Stomach smooth muscle (tissue), 2 donors: ENCODE measurements around the gene SMG7.

ENCODE experiments used
- H3K27ac ChIP-seq: one replicate; pipeline ENCODE4 v1.7.0; 2013; ENCODE audit warnings: mild to moderate bottlenecking, low read length, inconsistent platforms
- H3K27me3 ChIP-seq, 2 donors: one replicate each; pipeline ENCODE4 v1.7.0; 2013; ENCODE audit warnings: low read length in 2 of 2; ENCODE audit not compliant: insufficient read depth in 2 of 2, control insufficient read depth in 1 of 2
- H3K36me3 ChIP-seq, 2 donors: one replicate each; pipeline ENCODE4 v1.7.0; 2013; ENCODE audit warnings: low read length in 2 of 2; ENCODE audit not compliant: control insufficient read depth in 2 of 2, insufficient read depth in 2 of 2
- H3K4me1 ChIP-seq: one replicate; pipeline ENCODE4 v1.7.0; 2013; ENCODE audit warnings: low read length; ENCODE audit not compliant: control insufficient read depth, insufficient read depth
- H3K4me3 ChIP-seq, 2 donors: one replicate each; pipeline ENCODE4 v1.7.0; 2013; ENCODE audit warnings: low read length in 2 of 2
- H3K9ac ChIP-seq, 2 donors: one replicate each; pipeline ENCODE4 v1.7.0; 2013; ENCODE audit warnings: low read length in 2 of 2, mild to moderate bottlenecking in 1 of 2
- H3K9me3 ChIP-seq, 2 donors: one replicate each; pipeline ENCODE4 v1.7.0; 2013; ENCODE audit warnings: low read length in 2 of 2; ENCODE audit not compliant: control insufficient read depth in 2 of 2
- donor health status: healthy.
- donor health status: Pancreatic carcinoma.

Gene SMG7

DNA sequence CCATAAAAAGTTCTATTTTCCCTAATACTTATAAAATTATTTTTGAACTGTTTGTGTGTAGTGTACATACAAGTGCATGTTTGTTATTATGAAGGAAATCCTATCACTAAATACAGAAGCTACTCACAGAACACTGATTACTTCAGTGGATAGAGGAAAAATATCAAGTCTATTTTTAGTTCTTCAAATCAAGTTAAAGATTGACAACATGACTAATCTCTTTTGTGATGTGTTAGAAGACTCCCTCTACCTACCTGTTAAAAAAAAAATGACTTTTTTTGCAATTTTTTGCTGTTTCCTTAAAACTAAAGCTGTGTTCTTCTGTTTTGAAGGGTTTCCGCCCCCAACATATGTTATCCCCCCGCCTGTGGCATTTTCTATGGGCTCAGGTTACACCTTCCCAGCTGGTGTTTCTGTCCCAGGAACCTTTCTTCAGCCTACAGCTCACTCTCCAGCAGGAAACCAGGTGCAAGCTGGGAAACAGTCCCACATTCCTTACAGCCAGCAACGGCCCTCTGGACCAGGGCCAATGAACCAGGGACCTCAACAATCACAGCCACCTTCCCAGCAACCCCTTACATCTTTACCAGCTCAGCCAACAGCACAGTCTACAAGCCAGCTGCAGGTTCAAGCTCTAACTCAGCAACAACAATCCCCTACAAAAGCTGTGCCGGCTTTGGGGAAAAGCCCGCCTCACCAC, 72.4 kb downstream of the SMG7 start:
- H3K27ac ChIP-seq, result no peak overlapping the region
- H3K4me1 ChIP-seq, result no peaks in the 10 kb centered on the region
- peaks cover 42 to 56% of the 10 kb centered on the region in 2 donors for H3K36me3 ChIP-seq
- no peak overlapping the region for H3K4me3 ChIP-seq
- no peaks in the 10 kb centered on the region for H3K9me3 ChIP-seq
- no peaks in the 10 kb centered on the region for H3K27me3 ChIP-seq
- no peak overlapping the region for H3K9ac ChIP-seq

DNA sequence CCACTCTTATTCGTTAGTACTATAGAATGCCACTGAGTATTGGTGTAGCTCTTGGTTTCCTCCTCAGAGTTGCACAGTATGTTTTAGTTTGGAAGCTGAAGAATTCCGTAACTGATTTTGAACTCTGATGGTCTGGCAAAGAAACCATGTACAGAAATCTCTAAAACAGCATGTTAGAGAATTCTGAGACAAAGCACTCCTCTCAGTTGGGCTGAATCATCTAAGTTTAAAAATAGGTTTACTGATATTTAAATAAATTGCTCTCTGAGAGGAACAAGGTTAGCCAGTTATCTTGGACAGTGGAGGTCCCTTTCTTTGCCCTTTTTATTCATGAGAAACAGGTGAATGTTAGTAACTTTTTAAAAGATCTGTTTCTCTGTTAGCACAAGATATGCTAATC, 74.1 kb downstream of the SMG7 start:
- H3K9ac ChIP-seq, result no peak overlapping the region
- no peak overlapping the region for H3K27ac ChIP-seq
- H3K9me3 ChIP-seq, result no peaks in the 10 kb centered on the region
- peaks cover 42 to 56% of the 10 kb centered on the region in 2 donors for H3K36me3 ChIP-seq
- no peaks in the 10 kb centered on the region for H3K27me3 ChIP-seq
- no peaks in the 10 kb centered on the region for H3K4me1 ChIP-seq
- no peak overlapping the region for H3K4me3 ChIP-seq

DNA sequence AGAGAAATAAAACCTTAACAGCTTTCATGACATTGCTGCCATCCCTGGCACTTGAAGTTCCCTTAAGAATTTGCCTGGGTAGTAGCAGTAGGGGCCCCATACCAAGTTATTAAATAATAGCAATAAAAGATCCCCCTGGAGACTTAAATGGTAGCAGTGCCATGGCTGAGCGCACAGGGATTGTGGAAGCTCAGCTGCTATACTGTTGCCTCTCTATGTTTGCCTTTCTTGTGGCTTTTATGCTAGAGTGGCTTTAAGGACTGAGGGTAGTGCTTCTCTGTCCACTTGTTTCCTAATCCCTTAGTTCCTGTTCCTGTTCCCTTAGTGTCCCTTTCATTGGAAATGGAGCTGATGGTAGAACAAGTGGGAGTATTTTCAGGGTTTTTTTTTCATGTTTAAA, 75.8 kb downstream of the SMG7 start:
- no peaks in the 10 kb centered on the region for H3K4me1 ChIP-seq
- H3K27ac ChIP-seq, result no peak overlapping the region
- no peak overlapping the region for H3K4me3 ChIP-seq
- no peak overlapping the region for H3K9ac ChIP-seq
- H3K9me3 ChIP-seq, result no peaks in the 10 kb centered on the region
- H3K36me3 ChIP-seq, result peaks cover 44 to 62% of the 10 kb centered on the region in 2 donors
- no peaks in the 10 kb centered on the region for H3K27me3 ChIP-seq

DNA sequence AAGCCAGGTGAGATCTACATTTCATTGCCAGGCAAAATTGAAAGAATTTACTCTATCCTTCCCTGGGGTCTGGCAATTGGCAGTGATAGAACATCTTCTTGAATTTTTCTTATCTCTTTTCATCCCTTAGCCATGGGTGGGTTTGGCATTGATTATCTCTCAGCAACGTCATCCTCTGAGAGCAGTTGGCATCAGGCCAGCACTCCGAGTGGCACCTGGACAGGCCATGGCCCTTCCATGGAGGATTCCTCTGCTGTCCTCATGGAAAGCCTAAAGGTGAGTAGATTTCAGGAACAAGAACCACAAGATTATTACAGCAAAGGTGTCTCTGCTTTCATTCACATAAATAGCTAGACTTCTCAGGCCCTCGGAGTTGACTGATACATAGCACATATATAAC, 78.6 kb downstream of the SMG7 start:
- Histone ChIP-seq H3K9ac (no peak overlapping the region), H3K27ac (peak overlapping the region; percentile 4), H3K4me1 (no peaks in the 10 kb centered on the region), H3K4me3 (no peak overlapping the region), H3K9me3 (no peaks in the 10 kb centered on the region), H3K27me3 (no peaks in the 10 kb centered on the region), H3K36me3 (peaks cover 40 to 66% of the 10 kb centered on the region in 2 donors)

DNA sequence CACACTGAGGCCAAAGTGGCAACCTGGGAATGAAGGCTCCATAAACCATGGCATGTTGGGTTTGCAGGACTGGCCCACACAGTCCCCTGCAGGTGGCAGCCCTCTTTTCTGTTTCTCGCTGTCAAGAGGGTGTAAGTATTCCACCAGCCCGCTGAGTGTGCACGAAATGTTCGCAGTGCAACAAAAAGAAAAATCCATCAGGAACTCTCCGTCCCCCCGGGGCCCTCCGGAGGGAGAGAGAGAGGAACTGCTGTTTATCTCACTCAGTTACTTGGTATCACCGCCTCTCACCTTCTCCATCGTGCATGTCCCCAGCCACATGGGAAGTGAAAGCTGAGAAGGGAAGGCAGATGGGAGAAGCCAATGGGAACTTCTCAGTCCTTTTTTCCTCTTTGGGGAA, 79.6 kb downstream of the SMG7 start:
- no peak overlapping the region for H3K27ac ChIP-seq
- no peaks in the 10 kb centered on the region for H3K9me3 ChIP-seq
- no peak overlapping the region for H3K9ac ChIP-seq
- no peaks in the 10 kb centered on the region for H3K27me3 ChIP-seq
- H3K4me1 ChIP-seq, result no peaks in the 10 kb centered on the region
- no peak overlapping the region for H3K4me3 ChIP-seq
- H3K36me3 ChIP-seq, result peaks cover 33 to 56% of the 10 kb centered on the region in 2 donors

DNA sequence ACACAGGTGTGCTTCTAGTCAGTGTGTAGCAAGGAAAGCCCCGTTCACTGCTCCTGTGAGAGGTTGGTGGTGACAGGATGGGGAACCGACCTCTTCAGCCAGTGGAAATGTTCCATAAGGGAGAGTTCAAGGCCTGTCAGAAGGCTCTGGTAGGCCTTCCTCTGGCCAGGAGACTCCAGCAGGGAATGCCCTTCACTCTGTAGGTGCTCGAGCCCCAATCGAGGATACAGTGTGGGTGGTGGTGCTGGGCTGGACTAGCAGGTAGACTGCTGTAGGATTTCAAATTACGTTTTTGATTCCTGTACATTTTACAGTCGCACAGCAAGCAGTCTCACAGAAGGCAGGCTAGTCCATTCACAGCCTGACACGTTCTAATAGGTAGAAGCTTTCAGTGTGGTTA, 80.1 kb downstream of the SMG7 start:
- no peak overlapping the region for H3K9ac ChIP-seq
- H3K36me3 ChIP-seq, result peaks cover 28 to 53% of the 10 kb centered on the region in 2 donors
- no peaks in the 10 kb centered on the region for H3K4me1 ChIP-seq
- no peaks in the 10 kb centered on the region for H3K27me3 ChIP-seq
- H3K4me3 ChIP-seq, result no peak overlapping the region
- H3K9me3 ChIP-seq, result no peaks in the 10 kb centered on the region
- no peak overlapping the region for H3K27ac ChIP-seq

DNA sequence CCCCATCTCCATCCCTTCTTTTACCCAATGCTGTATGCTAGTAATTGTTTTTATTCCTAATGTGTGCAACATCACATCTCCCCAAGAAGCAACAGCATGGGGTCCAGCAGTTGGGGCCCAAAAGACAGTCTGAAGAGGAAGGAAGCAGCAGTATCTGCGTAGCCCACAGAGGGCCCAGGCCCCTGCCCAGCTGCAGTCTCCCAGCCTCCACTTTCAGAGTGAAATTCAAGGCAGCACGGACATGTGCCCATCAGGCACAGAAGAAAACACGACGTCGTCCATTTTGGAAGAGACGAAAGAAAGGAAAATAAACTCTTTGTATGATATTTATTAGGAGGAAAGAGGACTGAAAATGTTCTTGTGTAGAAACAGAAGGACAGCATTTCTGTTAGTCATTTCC, 80.6 kb downstream of the SMG7 start:
- Histone ChIP-seq H3K4me3 (no peak overlapping the region), H3K4me1 (no peaks in the 10 kb centered on the region), H3K27ac (no peak overlapping the region), H3K9me3 (no peaks in the 10 kb centered on the region), H3K27me3 (no peaks in the 10 kb centered on the region), H3K36me3 (peaks cover 27 to 53% of the 10 kb centered on the region in 2 donors), H3K9ac (no peak overlapping the region)

DNA sequence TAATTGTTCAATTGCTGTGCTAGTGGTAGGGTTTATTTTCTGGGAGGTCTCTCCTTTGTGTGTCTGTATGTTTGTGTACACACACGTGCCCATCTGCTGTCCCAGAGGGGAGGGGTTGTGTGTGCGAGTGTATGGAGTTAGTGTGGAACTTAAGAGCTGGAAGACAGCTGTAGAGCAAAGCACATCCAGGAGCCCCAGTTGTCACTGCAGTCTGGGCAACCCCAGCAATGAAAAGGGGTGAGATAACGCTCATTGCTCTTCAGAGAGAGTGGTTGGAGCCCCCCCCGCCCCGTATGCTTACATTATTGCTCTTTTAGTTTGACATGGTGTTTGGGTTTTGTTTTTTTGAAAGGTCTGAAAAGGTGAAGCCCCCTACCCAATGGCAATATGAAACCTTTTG, 81.0 kb downstream of the SMG7 start:
- Histone ChIP-seq H3K9me3 (no peaks in the 10 kb centered on the region), H3K4me3 (no peak overlapping the region), H3K27me3 (no peaks in the 10 kb centered on the region), H3K4me1 (no peaks in the 10 kb centered on the region), H3K36me3 (peaks cover 25 to 53% of the 10 kb centered on the region in 2 donors), H3K9ac (no peak overlapping the region), H3K27ac (no peak overlapping the region)

DNA sequence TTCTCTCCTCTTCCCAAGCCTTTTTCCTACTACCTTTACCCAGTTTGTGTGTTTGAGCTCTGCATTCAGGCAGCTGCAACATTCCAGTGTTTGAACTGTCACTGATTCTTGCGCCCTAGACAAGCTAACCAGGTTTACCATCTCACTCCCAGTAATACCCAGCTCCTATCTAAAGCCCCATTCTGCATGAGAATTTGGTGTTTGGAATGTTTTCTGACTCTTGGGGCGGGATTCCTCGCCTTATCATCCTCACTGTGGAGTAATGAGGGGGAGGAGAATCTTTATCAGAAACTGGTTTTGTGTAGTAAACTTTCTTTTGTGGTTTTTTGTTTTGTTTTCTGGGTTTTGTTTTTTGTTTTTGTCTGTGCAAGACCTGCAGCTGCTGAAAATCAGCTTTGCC, 81.5 kb downstream of the SMG7 start:
- Histone ChIP-seq H3K9me3 (no peaks in the 10 kb centered on the region), H3K4me1 (no peaks in the 10 kb centered on the region), H3K4me3 (no peak overlapping the region), H3K27me3 (no peaks in the 10 kb centered on the region), H3K9ac (no peak overlapping the region), H3K36me3 (peaks cover 25 to 51% of the 10 kb centered on the region in 2 donors), H3K27ac (no peak overlapping the region)

DNA sequence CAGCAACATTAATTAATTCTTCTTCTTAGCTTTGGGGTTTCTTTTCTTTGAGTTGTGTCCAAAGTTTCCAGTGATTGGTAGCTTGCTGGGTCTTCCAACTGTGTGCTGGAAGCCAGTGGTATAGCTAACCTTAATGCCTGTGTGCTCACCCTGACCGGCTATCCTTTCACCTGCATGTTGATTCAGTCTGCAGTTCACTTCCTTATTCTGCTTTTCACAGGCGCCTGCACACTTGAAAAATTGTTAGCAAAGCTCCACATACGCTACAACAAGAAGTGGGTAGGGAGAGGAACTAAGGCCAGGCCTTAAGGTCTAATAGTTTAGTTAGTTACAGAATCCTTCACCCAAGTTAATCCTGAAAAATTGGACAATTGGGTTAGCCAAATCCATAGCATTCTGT, 82.3 kb downstream of the SMG7 start:
- Histone ChIP-seq H3K27me3 (no peaks in the 10 kb centered on the region), H3K4me3 (no peak overlapping the region), H3K9me3 (no peaks in the 10 kb centered on the region), H3K4me1 (no peaks in the 10 kb centered on the region), H3K27ac (no peak overlapping the region), H3K9ac (no peak overlapping the region), H3K36me3 (peaks cover 25 to 45% of the 10 kb centered on the region in 2 donors)

DNA sequence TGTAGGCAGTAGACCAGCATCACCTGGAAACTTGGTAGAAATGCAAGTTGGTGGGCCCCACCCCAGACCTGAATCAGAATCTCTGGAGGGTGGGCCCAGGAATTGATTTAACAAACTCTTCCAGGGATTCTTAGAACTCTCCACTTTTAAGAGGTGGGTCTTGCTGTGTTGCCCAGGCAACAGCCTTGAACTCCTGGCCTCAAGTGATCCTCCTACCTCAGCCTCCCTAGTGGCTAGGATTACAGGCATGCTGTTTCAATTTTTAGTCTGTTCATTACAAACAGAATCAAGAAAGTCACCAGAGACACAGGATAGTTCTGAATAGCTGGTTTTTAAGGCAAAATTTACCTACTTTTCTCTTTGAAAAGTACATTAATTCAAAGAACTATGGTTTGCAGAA, 86.8 kb downstream of the SMG7 start:
- Histone ChIP-seq H3K9me3 (no peaks in the 10 kb centered on the region), H3K9ac (no peak overlapping the region), H3K36me3 (peaks cover 2 to 12% of the 10 kb centered on the region in 2 donors), H3K4me1 (no peaks in the 10 kb centered on the region), H3K27ac (no peak overlapping the region), H3K27me3 (no peaks in the 10 kb centered on the region), H3K4me3 (no peak overlapping the region)
